Keratinocyte (primary cell): ENCODE measurements around the gene PCDH15.

ENCODE experiments used
- EZH2 ChIP-seq: IDR thresholded peaks from one replicate; pipeline ENCODE4 v1.6.1; 2012; ENCODE audit warnings: inconsistent platforms, mild to moderate bottlenecking, low read length, moderate library complexity
- TF ChIP-seq, protein P1 (sequence below), 3 experiments: IDR thresholded peaks in 1 of 3; conservative IDR thresholded peaks in 1 of 3; optimal IDR thresholded peaks in 1 of 3; 2 replicates in 2 of 3; 3 replicates in 1 of 3; pipeline versions ENCODE3 to v1.5.1; 2011; ENCODE audit warnings: low read length in 3 of 3, mild to moderate bottlenecking in 3 of 3, moderate library complexity in 2 of 3, control low read depth in 1 of 3, inconsistent platforms in 1 of 3; ENCODE audit not compliant: insufficient read depth in 2 of 3; ENCODE audit errors: extremely low read depth in 1 of 3

DNA sequence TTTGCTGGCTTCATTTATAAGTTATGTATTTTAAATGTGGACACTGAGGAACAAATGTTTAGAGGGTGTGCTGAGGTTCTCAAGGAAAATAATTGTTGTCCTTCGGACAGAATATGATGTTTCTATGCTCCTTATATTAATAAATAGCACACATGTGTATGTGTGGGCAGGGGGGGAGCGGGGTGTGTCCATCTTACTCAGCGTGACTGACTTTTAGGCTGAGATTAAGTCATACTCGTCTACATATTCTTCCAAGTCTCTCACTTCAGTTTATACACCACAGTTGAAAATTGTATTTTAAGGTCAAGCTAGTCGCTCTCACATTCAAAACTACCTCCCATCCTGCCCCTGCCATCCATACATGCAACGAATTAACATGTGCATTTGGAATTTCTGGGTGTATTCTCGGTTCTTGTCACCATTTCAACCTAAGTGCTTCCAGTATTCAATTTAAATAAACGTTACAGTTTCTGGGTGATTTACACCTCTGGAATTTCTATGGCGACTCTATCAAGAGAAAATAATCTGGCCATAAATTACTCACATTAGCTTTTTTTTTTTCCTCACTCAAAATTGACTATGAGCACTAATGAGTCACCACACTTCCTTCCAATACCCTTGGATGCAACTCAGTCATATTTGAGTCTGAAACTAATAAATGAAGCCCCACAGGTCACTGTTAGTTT lies 3.3 kb downstream of the PCDH15 start:
- no peak for TF ChIP-seq EZH2
- TF ChIP-seq, protein P1, sequence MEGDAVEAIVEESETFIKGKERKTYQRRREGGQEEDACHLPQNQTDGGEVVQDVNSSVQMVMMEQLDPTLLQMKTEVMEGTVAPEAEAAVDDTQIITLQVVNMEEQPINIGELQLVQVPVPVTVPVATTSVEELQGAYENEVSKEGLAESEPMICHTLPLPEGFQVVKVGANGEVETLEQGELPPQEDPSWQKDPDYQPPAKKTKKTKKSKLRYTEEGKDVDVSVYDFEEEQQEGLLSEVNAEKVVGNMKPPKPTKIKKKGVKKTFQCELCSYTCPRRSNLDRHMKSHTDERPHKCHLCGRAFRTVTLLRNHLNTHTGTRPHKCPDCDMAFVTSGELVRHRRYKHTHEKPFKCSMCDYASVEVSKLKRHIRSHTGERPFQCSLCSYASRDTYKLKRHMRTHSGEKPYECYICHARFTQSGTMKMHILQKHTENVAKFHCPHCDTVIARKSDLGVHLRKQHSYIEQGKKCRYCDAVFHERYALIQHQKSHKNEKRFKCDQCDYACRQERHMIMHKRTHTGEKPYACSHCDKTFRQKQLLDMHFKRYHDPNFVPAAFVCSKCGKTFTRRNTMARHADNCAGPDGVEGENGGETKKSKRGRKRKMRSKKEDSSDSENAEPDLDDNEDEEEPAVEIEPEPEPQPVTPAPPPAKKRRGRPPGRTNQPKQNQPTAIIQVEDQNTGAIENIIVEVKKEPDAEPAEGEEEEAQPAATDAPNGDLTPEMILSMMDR (optimal IDR thresholded peaks at IDR 0.05 in 1 of 3, IDR thresholded peaks at IDR 0.05 in 1 of 3, conservative IDR thresholded peaks at IDR 0.05 in 1 of 3; ENCODE audit: extremely low read depth in 1 of 3, insufficient read depth in 2 of 3, low read length in 3 of 3): no peak
